ENCODE results near the gene SLC25A53. TPM values are rescaled to one million over a fixed set of nuclear protein-coding genes. Genes with fewer than 3 reads are reported as not detected.

The SLC25A53 gene
- total RNA-seq, 4 donors from 2014 or later, result 5.2 to 10.0 (median 7.1) TPM

GRCh38 chrX:104126856-104127255 lies 30.0 kb downstream of the SLC25A53 start:
- ATAC-seq (no peak), DNase-seq (no peak)
- H3K9me3 ChIP-seq, result no peaks in the 10 kb centered on the region
- in situ Hi-C loops (cut with MboI; ENCODE audit: low sequenced_read_pairs in 4 of 4) (loop anchor here in 3 of 4 donors (25.0 kb wide), 1 partner anchor 290 kb away; the partner anchor contains the start of gene RAB9B (in 3 of the 3)), intact Hi-C loops (cut with DNase I; ENCODE audit: low total_unique reads) (no loop called here)
- no peak overlapping the region for H3K4me3 ChIP-seq
- H3K4me1 ChIP-seq, result no peaks in the 10 kb centered on the region
- no peak overlapping the region for H3K27ac ChIP-seq
- TF ChIP-seq CTCF (IDR thresholded peaks at IDR 0.05 in 4 of 5, conservative IDR thresholded peaks at IDR 0.05 in 1 of 5) (no peak), POLR2A (IDR thresholded peaks at IDR 0.05) (no peak)
- H3K36me3 ChIP-seq, result no peaks in the 10 kb centered on the region
- no peaks in the 10 kb centered on the region for H3K27me3 ChIP-seq

- ATAC-seq (no peak), DNase-seq (no peak)
- Histone ChIP-seq H3K36me3 (no peaks in the 10 kb centered on the region), H3K27ac (no peak overlapping the region), H3K9me3 (no peaks in the 10 kb centered on the region), H3K4me3 (no peak overlapping the region), H3K27me3 (no peaks in the 10 kb centered on the region), H3K4me1 (no peaks in the 10 kb centered on the region)
- TF ChIP-seq CTCF (IDR thresholded peaks at IDR 0.05 in 4 of 5, conservative IDR thresholded peaks at IDR 0.05 in 1 of 5) (no peak), POLR2A (IDR thresholded peaks at IDR 0.05) (no peak)
- intact Hi-C loops (cut with DNase I; ENCODE audit: low total_unique reads) (no loop called here), in situ Hi-C loops (cut with MboI; ENCODE audit: low sequenced_read_pairs in 4 of 4) (no loop called here)
Observed at GRCh38 chrX:104122829-104123228, 34.0 kb downstream of the SLC25A53 start.

GRCh38 chrX:104118765-104119164 lies 38.0 kb downstream of the SLC25A53 start:
- Histone ChIP-seq H3K9me3 (no peaks in the 10 kb centered on the region), H3K27ac (no peak overlapping the region), H3K4me1 (no peaks in the 10 kb centered on the region), H3K4me3 (no peak overlapping the region), H3K27me3 (no peaks in the 10 kb centered on the region), H3K36me3 (no peaks in the 10 kb centered on the region)
- DNase-seq (no peak), ATAC-seq (no peak)
- intact Hi-C loops (cut with DNase I; ENCODE audit: low total_unique reads), result no loop called here
- in situ Hi-C loops (cut with MboI; ENCODE audit: low sequenced_read_pairs in 4 of 4), result no loop called here
- TF ChIP-seq CTCF (IDR thresholded peaks at IDR 0.05 in 4 of 5, conservative IDR thresholded peaks at IDR 0.05 in 1 of 5) (no peak), POLR2A (IDR thresholded peaks at IDR 0.05) (no peak)

- Histone ChIP-seq H3K36me3 (no peaks in the 10 kb centered on the region), H3K27ac (no peak overlapping the region)
- intact Hi-C loops (cut with DNase I; ENCODE audit: low total_unique reads), result no loop called here
Observed at GRCh38 chrX:104117759-104118158, 39.0 kb downstream of the SLC25A53 start.

More at GRCh38 chrX:104117759-104118158, 39.0 kb downstream of the SLC25A53 start:
- H3K27me3 ChIP-seq, result no peaks in the 10 kb centered on the region
- DNase-seq (no peak), ATAC-seq (no peak)
- H3K9me3 ChIP-seq, result no peaks in the 10 kb centered on the region
- in situ Hi-C loops (cut with MboI; ENCODE audit: low sequenced_read_pairs in 4 of 4), result no loop called here
- H3K4me1 ChIP-seq, result no peaks in the 10 kb centered on the region
- H3K4me3 ChIP-seq, result no peak overlapping the region
- TF ChIP-seq POLR2A (IDR thresholded peaks at IDR 0.05), result no peak
- TF ChIP-seq CTCF (IDR thresholded peaks at IDR 0.05 in 4 of 5, conservative IDR thresholded peaks at IDR 0.05 in 1 of 5), result no peak

Measured in gastrocnemius medialis (tissue), 4 donors.